H1 (cell line): ENCODE data around the gene MBLAC1. TPM values are rescaled to one million over a fixed set of nuclear protein-coding genes. Genes with fewer than 3 reads are reported as not detected.

Experiments used
- CTCF ChIA-PET: fragments of 300-600 bp; sonication (Branson Sonifier 250); formaldehyde crosslinking; loops from one replicate; lab custom pipeline; 2021; ENCODE audit not compliant: partially characterized antibody; lab: Charles Lee
- POLR2A ChIA-PET: fragments of 300-600 bp; sonication (Branson Sonifier 250); formaldehyde crosslinking; loops from one replicate; lab custom pipeline; 2021; ENCODE audit warnings: inconsistent platforms; ENCODE audit not compliant: partially characterized antibody; lab: Charles Lee
- DNase-seq, 2 experiments: peaks; one replicate each; pipeline versions ENCODE4 v3.0.0 to v3.0.0-alpha.2; 2010 to 2022; ENCODE audit warnings: low spot score in 2 of 2, low read depth in 1 of 2, mixed read lengths in 1 of 2
- FAIRE-seq: peaks from 2 replicates; lab custom pipeline; 2011; peaks lifted over from hg19 to GRCh38; lab: Jason Lieb, UNC
- H2AFZ ChIP-seq: 2 replicates; pipeline ENCODE4 v1.8.1; 2012; ENCODE audit warnings: low read length, inconsistent platforms
- H2AK5ac ChIP-seq: 2 replicates; pipeline ENCODE4 v1.6.1; 2013; ENCODE audit warnings: low read depth, low read length
- H2BK120ac ChIP-seq: replicated peaks from 2 replicates; pipeline ENCODE3; 2013; ENCODE audit warnings: low read depth, low read length, inconsistent platforms
- H2BK12ac ChIP-seq: 2 replicates; pipeline ENCODE4 v1.6.1; 2013; ENCODE audit warnings: low read depth, low read length
- H2BK15ac ChIP-seq: 2 replicates; pipeline ENCODE4 v1.6.1; 2013; ENCODE audit warnings: low read length
- H2BK20ac ChIP-seq: 2 replicates; pipeline ENCODE4 v1.6.1; 2013; ENCODE audit warnings: low read length
- H2BK5ac ChIP-seq: 2 replicates; pipeline ENCODE4 v1.6.1; 2013; ENCODE audit warnings: low read depth, low read length
- H3K14ac ChIP-seq: 2 replicates; pipeline ENCODE4 v1.6.1; 2013; ENCODE audit warnings: inconsistent platforms; ENCODE audit not compliant: insufficient read length
- H3K18ac ChIP-seq: 2 replicates; pipeline ENCODE4 v1.6.1; 2013; ENCODE audit warnings: low read length; ENCODE audit errors: extremely low read depth
- H3K23ac ChIP-seq: 2 replicates; pipeline ENCODE4 v1.6.1; 2013; ENCODE audit warnings: inconsistent platforms; ENCODE audit not compliant: insufficient read length
- H3K23me2 ChIP-seq: 2 replicates; pipeline ENCODE4 v1.6.1; 2013; ENCODE audit warnings: low read depth, low read length
- H3K27ac ChIP-seq: 2 replicates; pipeline ENCODE4 v1.6.1; 2011; ENCODE audit warnings: low read depth, low read length, inconsistent platforms
- H3K27me3 ChIP-seq, 4 experiments: replicated peaks in 1 of 4; 1 replicate in 1 of 4; 2 replicates in 3 of 4; pipeline versions ENCODE4 v1.6.1 to v1.8.1; 2011 to 2013; ENCODE audit warnings: low read length in 3 of 4, mild to moderate bottlenecking in 3 of 4, inconsistent platforms in 2 of 4, mixed read lengths in 2 of 4, moderate library complexity in 1 of 4; ENCODE audit not compliant: control insufficient read depth in 3 of 4, insufficient read depth in 3 of 4; ENCODE audit errors: extremely low read depth in 1 of 4
- H3K36me3 ChIP-seq, 4 experiments: 2 replicates each; pipeline versions ENCODE4 v1.6.1 to v1.8.1; 2011 to 2013; ENCODE audit warnings: mild to moderate bottlenecking in 4 of 4, low read length in 3 of 4, moderate library complexity in 2 of 4, control low read depth in 1 of 4, inconsistent platforms in 1 of 4; ENCODE audit not compliant: insufficient read depth in 4 of 4, control insufficient read depth in 2 of 4
- H3K4ac ChIP-seq: replicated peaks from 2 replicates; pipeline ENCODE3; 2013; ENCODE audit warnings: low read length, low read depth, mixed read lengths, inconsistent platforms; ENCODE audit not compliant: insufficient read length
- H3K4me1 ChIP-seq, 4 experiments: replicated peaks in 1 of 4; 1 replicate in 1 of 4; 2 replicates in 3 of 4; pipeline versions ENCODE4 v1.6.1 to v1.8.1; 2011 to 2013; ENCODE audit warnings: low read length in 3 of 4, inconsistent platforms in 2 of 4, mixed read lengths in 1 of 4; ENCODE audit not compliant: insufficient read depth in 4 of 4, control insufficient read depth in 3 of 4
- H3K4me2 ChIP-seq, 2 experiments: 2 replicates each; pipeline versions ENCODE4 v1.6.1 to v1.8.1; 2011 to 2013; ENCODE audit warnings: low read depth in 2 of 2, low read length in 2 of 2, control low read depth in 1 of 2, inconsistent platforms in 1 of 2, mild to moderate bottlenecking in 1 of 2; ENCODE audit not compliant: insufficient read depth in 1 of 2
- H3K4me3 ChIP-seq, 4 experiments: fragments of 200-600, 300-600 bp in 1 of 4; sonication (generic), shearing (Covaris generic), sonication (Bioruptor Twin) in 1 of 4; 2 replicates each; pipeline versions ENCODE4 v1.5.1 to v1.8.1; 2011 to 2016; ENCODE audit warnings: low read length in 4 of 4, low read depth in 3 of 4, control low read depth in 2 of 4, inconsistent platforms in 2 of 4, mild to moderate bottlenecking in 2 of 4, mixed read lengths in 1 of 4, moderate library complexity in 1 of 4; ENCODE audit not compliant: insufficient read depth in 2 of 4; ENCODE audit errors: extremely low read depth in 1 of 4
- H3K56ac ChIP-seq: replicated peaks from 2 replicates; pipeline ENCODE3; 2013; ENCODE audit warnings: low read depth, mild to moderate bottlenecking, mixed read lengths, low read length, inconsistent platforms; ENCODE audit not compliant: insufficient read length
- H3K79me1 ChIP-seq: 2 replicates; pipeline ENCODE4 v1.6.1; 2013; ENCODE audit warnings: low read depth, low read length, control low read depth
- H3K79me2 ChIP-seq, 2 experiments: 2 replicates each; pipeline versions ENCODE4 v1.6.1 to v1.8.1; 2012 to 2013; ENCODE audit warnings: low read length in 2 of 2, mild to moderate bottlenecking in 2 of 2, inconsistent platforms in 1 of 2; ENCODE audit not compliant: insufficient read depth in 2 of 2, control insufficient read depth in 1 of 2
- H3K9ac ChIP-seq, 4 experiments: replicated peaks in 1 of 4; 1 replicate in 1 of 4; 2 replicates in 3 of 4; pipeline versions ENCODE4 v1.6.1 to v1.8.1; 2011 to 2013; ENCODE audit warnings: low read depth in 3 of 4, low read length in 3 of 4, control low read depth in 2 of 4, mild to moderate bottlenecking in 2 of 4, moderate library complexity in 2 of 4, inconsistent platforms in 1 of 4; ENCODE audit errors: extremely low read depth in 1 of 4
- H3K9me3 ChIP-seq, 2 experiments: 2 replicates each; pipeline versions ENCODE4 v1.6.1 to v1.8.1; 2012 to 2013; ENCODE audit warnings: mild to moderate bottlenecking in 2 of 2, moderate library complexity in 2 of 2, control low read depth in 1 of 2, inconsistent platforms in 1 of 2, low read depth in 1 of 2, low read length in 1 of 2, mixed read lengths in 1 of 2; ENCODE audit not compliant: insufficient read depth in 2 of 2
- H4K20me1 ChIP-seq, 2 experiments: replicated peaks in 1 of 2; 2 replicates each; pipeline versions ENCODE3 to v1.8.1; 2011 to 2013; ENCODE audit warnings: inconsistent platforms in 2 of 2, low read length in 2 of 2, mild to moderate bottlenecking in 1 of 2; ENCODE audit not compliant: insufficient read depth in 2 of 2, control insufficient read depth in 1 of 2
- H4K5ac ChIP-seq: 2 replicates; pipeline ENCODE4 v1.6.1; 2013; ENCODE audit warnings: low read length, low read depth, mixed read lengths, inconsistent platforms; ENCODE audit not compliant: insufficient read length
- H4K8ac ChIP-seq: 2 replicates; pipeline ENCODE4 v1.8.0; 2013; ENCODE audit warnings: mild to moderate bottlenecking, moderate library complexity, low read length, inconsistent platforms; ENCODE audit not compliant: insufficient read depth; ENCODE audit errors: extremely low read depth
- H4K91ac ChIP-seq: replicated peaks from 2 replicates; pipeline ENCODE3; 2013; ENCODE audit warnings: low read length, mixed read lengths, inconsistent platforms; ENCODE audit not compliant: insufficient read length
- EP300 ChIP-seq, 2 experiments: IDR thresholded peaks; 1 replicate in 1 of 2; 2 replicates in 1 of 2; pipeline ENCODE4 v1.6.1; 2011 to 2012; ENCODE audit warnings: low read depth in 2 of 2, low read length in 2 of 2, mild to moderate bottlenecking in 2 of 2, borderline replicate concordance in 1 of 2, inconsistent platforms in 1 of 2, moderate library complexity in 1 of 2
- GABPA ChIP-seq: IDR thresholded peaks from 2 replicates; pipeline ENCODE4 v1.6.1; 2011; ENCODE audit warnings: mild to moderate bottlenecking, low read length, moderate library complexity, borderline replicate concordance; ENCODE audit not compliant: insufficient read depth
- GTF2F1 ChIP-seq: IDR thresholded peaks from 2 replicates; pipeline ENCODE4 v1.6.1; 2012; ENCODE audit warnings: low read depth, low read length, improper control_type of control experiment, borderline replicate concordance
- NANOG ChIP-seq: IDR thresholded peaks from 2 replicates; pipeline ENCODE4 v1.6.1; 2011; ENCODE audit warnings: low read length, low read depth, mild to moderate bottlenecking, inconsistent platforms; ENCODE audit not compliant: insufficient read depth, poor library complexity, severe bottlenecking
- PHF8 ChIP-seq: fragments of 200-600 bp; sonication (generic); conservative IDR thresholded peaks from 2 replicates; pipeline ENCODE4 v1.7.1; 2012; ENCODE audit warnings: low read depth, mild to moderate bottlenecking, inconsistent platforms, low read length, moderate library complexity
- POLR2A ChIP-seq, 2 experiments: IDR thresholded peaks; 1 replicate in 1 of 2; 2 replicates in 1 of 2; pipeline ENCODE4 v1.6.1; 2011; ENCODE audit warnings: low read depth in 2 of 2, low read length in 2 of 2, mild to moderate bottlenecking in 2 of 2; ENCODE audit errors: control extremely low read depth in 1 of 2
- SRF ChIP-seq: IDR thresholded peaks from 2 replicates; pipeline ENCODE4 v1.6.1; 2011; ENCODE audit warnings: mild to moderate bottlenecking, low read depth, low read length, moderate library complexity
- WGBS, 2 experiments: shearing (Covaris generic) in 1 of 2; methylation state at CpG; one replicate each; pipeline versions ENCODE4 v1.1.6 to v1.1.7; 2013 to 2015; ENCODE audit warnings: low lambda C conversion rate in 2 of 2, mixed read lengths in 2 of 2, inconsistent platforms in 1 of 2, low coverage in 1 of 2, missing lambda C conversion rate in 1 of 2; ENCODE audit not compliant: insufficient replicate concordance in 2 of 2, insufficient coverage in 1 of 2, insufficient read length in 1 of 2; ENCODE audit errors: extremely low coverage in 1 of 2, missing lambda C conversion rate in 1 of 2; 5-methylcytosine and 5-hydroxymethylcytosine counted together
- polyA plus RNA-seq, 7 experiments: library from polyadenylated mRNA; depleted of rRNA in 3 of 7; stranded (reverse) in 5 of 7; unstranded in 2 of 7; fragments of >200 nt in 5 of 7; fragments of 200-250 nt in 2 of 7; gene quantifications; 1 replicate in 5 of 7; 2 replicates in 1 of 7; 4 replicates in 1 of 7; pipeline versions ENCODE4 v1.2.1 to v1.2.3, GENCODE V29; 2011 to 2013; ENCODE audit warnings: missing spikeins in 2 of 7, mixed read lengths in 2 of 7
- total RNA-seq: library from RNA; stranded (reverse); fragmentation: NEBNext Ultra II Directional; extraction: Animal tissue kit (Norgen Biotek cat#: 25700); gene quantifications from 2 replicates; pipeline ENCODE4 v1.2.1, GENCODE V29; 2021
- TF ChIP-seq, protein P1 (sequence below): IDR thresholded peaks from 2 replicates; pipeline ENCODE4 v1.6.1; 2011; ENCODE audit warnings: low read depth, mild to moderate bottlenecking, low read length; ENCODE audit not compliant: insufficient read depth

The MBLAC1 gene
- total and polyA plus RNA-seq, 2 of the 8 experiments (the other 6 are each of a cell fraction or from before 2014, with no cell fraction given) = 1.00 to 1.7 TPM

DNA sequence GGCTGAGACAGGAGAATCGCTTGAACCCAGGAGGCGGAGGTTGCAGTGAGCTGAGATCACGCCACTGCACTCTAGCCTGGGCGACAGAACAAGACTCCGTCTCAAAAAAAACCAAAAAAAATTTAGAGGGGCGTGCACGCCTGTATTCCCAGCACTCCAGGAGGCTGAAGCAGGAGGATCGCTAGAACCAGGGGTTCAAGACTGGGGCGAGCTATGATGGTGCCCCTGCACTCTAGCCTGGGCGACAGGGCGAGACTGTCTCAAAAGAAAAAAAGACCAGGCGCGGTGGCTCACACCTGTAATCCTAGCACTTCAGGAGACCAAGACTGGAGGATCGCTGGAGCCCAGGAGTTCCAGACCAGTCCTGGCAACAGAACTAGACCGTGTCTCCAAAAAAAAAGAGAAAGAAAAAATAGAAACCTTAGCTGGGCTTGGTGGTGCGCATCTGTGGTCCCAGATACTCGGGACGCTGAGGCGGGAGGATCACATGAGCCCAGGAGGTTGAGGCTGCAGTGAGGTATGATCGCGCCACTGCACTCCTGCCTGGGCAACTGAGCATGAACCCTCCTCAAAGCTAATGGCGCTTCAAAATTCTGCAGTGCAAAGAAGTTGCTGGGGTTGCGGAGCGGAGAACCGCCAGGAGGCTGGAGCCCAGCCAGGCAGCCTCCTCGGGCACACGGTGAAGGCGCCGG, 382 bp upstream of the MBLAC1 start:
- H2AFZ ChIP-seq = peak overlapping the region; percentile 72; the same call in 1 of the 2 replicates
- H2AK5ac ChIP-seq = no peak overlapping the region
- peak overlapping the region; percentile 90 for H3K27ac ChIP-seq
- no peaks in the 10 kb centered on the region for H3K79me1 ChIP-seq
- peak overlapping the region; percentile 84 to 90 (median 88) for H3K4me3 ChIP-seq
- WGBS, 2 experiments = 21% methylated on average over 23 of the region's 29 CpGs; no CpG with 5 or more reads in 1 of the 2 experiments
- no peak overlapping the region for H2BK20ac ChIP-seq
- H3K56ac ChIP-seq = peak overlapping the region; percentile 97
- no peak overlapping the region for H2BK15ac ChIP-seq
- H3K14ac ChIP-seq = no peak overlapping the region
- FAIRE-seq (no peak), DNase-seq (no peak)
- H3K79me2 ChIP-seq = no peaks in the 10 kb centered on the region; a peak in 1 of 4 replicates
- H2BK12ac ChIP-seq = peak overlapping the region; percentile 95; the same call in 1 of the 2 replicates
- ChIA-PET CTCF (interaction anchor here (0.7 to 5.3 kb wide), 6 partner anchors 14 to 443 kb away, joined by 3 to 24 read pairs (median 4); partner anchors contain the start of genes AP4M1 and MCM7), POLR2A (interaction anchor here (0.6 to 19.1 kb wide), 21 partner anchors 9 to 303 kb away, joined by 3 to 414 read pairs (median 4); partner anchors contain the start of genes AP4M1, COPS6, GAL3ST4 and LAMTOR4)
- H3K23me2 ChIP-seq = peaks cover 8% of the 10 kb centered on the region; the same call in 1 of the 2 replicates
- peak overlapping the region; percentile 78 for H2BK120ac ChIP-seq
- peaks cover 0 to 8% (median 0%) of the 10 kb centered on the region in 4 experiments; a peak in 1 of 7 replicates for H3K4me1 ChIP-seq
- no peaks in the 10 kb centered on the region for H3K36me3 ChIP-seq
- peak overlapping the region; percentile 99 for H3K18ac ChIP-seq
- peak overlapping the region; percentile 96 for H4K5ac ChIP-seq
- peaks cover 0 to 11% (median 0%) of the 10 kb centered on the region in 4 experiments; a peak in 2 of 7 replicates for H3K27me3 ChIP-seq
- H3K23ac ChIP-seq = no peak overlapping the region
- H4K20me1 ChIP-seq = no peaks in the 10 kb centered on the region
- H2BK5ac ChIP-seq = peak overlapping the region; percentile 98
- peak overlapping the region; percentile 19 for H3K4ac ChIP-seq
- H3K9me3 ChIP-seq = no peaks in the 10 kb centered on the region
- peak overlapping the region; percentile 51 to 93 (median 91) for H3K9ac ChIP-seq
- peak overlapping the region; percentile 84 for H4K91ac ChIP-seq
- peak overlapping the region; percentile 74 to 90 for H3K4me2 ChIP-seq
- H4K8ac ChIP-seq = peak overlapping the region; percentile 66
- TF ChIP-seq GTF2F1 (0 out of 2 replicates have a peak, but pooled peaks have one; percentile 30), EP300 (IDR thresholded peaks at IDR 0.05; ENCODE audit: borderline replicate concordance in 1 of 2, low read depth in 2 of 2, low read length in 2 of 2) (no peak), GABPA (no peak), PHF8 (no peak), POLR2A (IDR thresholded peaks at IDR 0.05; ENCODE audit: control extremely low read depth in 1 of 2, low read depth in 2 of 2, low read length in 2 of 2) (peak in 1 of 2 experiments; percentile 75; a peak in 1 of 3 replicates), SRF (no peak), NANOG (no peak)
- TF ChIP-seq, protein P1, sequence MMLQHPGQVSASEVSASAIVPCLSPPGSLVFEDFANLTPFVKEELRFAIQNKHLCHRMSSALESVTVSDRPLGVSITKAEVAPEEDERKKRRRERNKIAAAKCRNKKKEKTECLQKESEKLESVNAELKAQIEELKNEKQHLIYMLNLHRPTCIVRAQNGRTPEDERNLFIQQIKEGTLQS = no peak
